ENCODE results near the gene RNF223. TPM values are rescaled to one million over a fixed set of nuclear protein-coding genes. Genes with fewer than 3 reads are reported as not detected.

The RNF223 gene
- total RNA-seq, 1 donor from 2014 or later: not detected

DNA sequence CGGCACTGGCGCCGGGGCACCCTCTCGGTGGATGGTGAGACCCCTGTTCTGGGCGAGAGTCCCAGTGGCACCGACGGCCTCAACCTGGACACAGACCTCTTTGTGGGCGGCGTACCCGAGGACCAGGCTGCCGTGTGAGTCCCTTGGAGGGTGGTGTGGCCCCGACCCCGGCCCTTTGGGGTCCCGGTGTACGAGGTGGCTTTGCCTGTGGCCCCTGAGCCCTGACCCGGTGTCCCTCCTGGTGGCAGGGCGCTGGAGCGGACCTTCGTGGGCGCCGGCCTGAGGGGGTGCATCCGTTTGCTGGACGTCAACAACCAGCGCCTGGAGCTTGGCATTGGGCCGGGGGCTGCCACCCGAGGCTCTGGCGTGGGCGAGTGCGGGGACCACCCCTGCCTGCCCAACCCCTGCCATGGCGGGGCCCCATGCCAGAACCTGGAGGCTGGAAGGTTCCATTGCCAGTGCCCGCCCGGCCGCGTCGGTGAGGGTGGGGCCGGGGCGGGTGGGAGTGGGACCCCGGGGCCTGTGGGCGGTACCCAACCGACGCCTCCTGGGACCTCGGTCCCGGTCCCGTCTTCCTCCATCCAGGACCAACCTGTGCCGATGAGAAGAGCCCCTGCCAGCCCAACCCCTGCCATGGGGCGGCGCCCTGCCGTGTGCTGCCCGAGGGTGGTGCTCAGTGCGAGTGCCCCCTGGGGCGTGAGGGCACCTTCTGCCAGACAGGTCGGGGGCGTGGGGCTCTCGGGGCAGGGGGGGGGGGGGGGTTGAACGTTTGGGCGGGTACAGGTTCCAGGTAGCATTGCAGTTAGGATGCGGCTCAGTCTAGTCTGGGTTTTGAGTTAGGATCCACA is 24.6 kb downstream of the RNF223 start:
- intact Hi-C loops (cut with micrococcal nuclease): no loop called here

- intact Hi-C loops (cut with micrococcal nuclease): no loop called here
These were observed 25.3 kb downstream of the RNF223 start for GRCh38 chr1:1048765-1049164.

DNA sequence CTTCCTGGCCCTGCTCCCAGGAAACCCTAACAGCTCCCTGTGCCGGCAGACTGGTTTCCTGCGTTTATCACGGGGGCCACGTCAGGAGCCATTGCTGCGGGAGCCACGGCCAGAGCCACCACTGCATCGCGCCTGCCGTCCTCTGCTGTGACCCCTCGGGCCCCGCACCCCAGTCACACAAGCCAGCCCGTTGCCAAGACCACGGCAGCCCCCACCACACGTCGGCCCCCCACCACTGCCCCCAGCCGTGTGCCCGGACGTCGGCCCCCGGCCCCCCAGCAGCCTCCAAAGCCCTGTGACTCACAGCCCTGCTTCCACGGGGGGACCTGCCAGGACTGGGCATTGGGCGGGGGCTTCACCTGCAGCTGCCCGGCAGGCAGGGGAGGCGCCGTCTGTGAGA is 26.1 kb downstream of the RNF223 start:
- intact Hi-C loops (cut with micrococcal nuclease): no loop called here

DNA sequence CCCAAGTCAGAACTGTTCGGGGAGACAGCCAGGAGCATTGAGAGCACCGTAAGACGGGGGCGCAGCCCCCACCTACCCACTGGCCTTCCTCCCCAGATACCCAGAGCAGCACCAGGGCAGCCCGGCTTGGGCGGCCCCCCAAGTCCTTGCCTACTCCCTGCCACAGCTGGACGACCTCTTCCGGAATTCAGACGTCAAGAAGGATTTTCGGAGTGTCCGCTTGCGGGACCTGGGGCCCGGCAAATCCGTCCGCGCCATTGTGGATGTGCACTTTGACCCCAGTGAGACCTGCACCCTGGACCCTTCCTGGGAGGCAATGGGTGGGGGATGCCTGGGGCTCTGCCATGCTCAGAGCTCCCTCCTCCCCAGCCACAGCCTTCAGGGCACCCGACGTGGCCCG is 26.7 kb downstream of the RNF223 start:
- intact Hi-C loops (cut with micrococcal nuclease): no loop called here

GRCh38 chr1:1046767-1047166 is 27.3 kb downstream of the RNF223 start:
- intact Hi-C loops (cut with micrococcal nuclease): no loop called here

- intact Hi-C loops (cut with micrococcal nuclease): no loop called here
These were observed 27.9 kb downstream of the RNF223 start for GRCh38 chr1:1046243-1046642.

DNA sequence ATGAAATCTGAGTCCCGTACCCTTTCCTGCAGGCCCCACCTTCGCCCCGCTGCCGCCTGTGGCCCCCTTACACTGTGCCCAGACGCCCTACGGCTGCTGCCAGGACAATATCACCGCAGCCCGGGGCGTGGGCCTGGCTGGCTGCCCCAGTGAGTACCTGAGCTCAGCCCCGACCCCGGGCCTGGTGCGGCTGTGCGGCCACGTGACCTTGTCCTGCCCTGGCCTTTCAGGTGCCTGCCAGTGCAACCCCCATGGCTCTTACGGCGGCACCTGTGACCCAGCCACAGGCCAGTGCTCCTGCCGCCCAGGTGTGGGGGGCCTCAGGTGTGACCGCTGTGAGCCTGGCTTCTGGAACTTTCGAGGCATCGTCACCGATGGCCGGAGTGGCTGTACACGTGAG is 29.0 kb downstream of the RNF223 start:
- intact Hi-C loops (cut with micrococcal nuclease): no loop called here

DNA sequence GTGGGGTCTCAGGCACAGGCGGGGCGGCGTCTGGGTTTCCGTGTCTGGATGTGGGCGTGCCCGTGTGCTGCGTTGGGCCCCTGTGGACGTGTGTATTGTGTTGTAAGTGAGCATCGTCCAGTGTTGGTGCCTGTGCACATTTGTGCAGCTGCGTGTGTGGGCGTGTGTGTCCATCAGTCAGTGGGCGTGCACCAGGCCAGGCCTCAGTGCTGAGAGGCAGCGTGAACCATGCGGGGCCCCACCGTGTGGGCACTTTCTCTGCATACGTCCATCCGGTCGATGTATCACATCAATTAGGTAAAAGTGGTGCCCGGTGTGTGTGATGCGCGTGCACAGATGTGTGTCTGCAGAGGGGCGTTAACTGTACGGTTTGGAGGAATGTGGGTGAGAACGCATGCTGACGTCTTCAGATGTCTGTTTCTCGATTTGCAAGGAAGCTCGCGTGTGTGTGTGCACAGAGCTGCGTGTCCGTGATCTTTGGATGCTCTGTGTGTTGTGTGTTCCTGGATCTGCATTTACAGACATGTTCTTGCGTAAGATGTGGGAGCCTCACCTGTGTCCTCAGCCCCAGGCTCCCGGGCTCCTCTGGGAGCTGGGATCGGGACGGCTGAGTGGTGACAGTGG is 29.5 kb downstream of the RNF223 start:
- intact Hi-C loops (cut with micrococcal nuclease): no loop called here

DNA sequence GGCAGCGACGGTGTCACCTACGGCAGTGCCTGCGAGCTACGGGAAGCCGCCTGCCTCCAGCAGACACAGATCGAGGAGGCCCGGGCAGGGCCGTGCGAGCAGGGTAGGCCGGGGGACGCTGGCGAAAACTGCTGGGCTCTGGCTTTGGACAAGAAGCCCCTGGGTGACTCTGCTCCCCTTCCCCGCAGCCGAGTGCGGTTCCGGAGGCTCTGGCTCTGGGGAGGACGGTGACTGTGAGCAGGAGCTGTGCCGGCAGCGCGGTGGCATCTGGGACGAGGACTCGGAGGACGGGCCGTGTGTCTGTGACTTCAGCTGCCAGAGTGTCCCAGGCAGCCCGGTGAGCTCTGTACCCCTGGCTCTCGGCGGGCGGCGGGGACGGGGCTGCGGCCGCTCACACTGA is 30.2 kb downstream of the RNF223 start:
- intact Hi-C loops (cut with micrococcal nuclease): no loop called here

- intact Hi-C loops (cut with micrococcal nuclease): no loop called here
These were observed 30.7 kb downstream of the RNF223 start for GRCh38 chr1:1043411-1043810.

DNA sequence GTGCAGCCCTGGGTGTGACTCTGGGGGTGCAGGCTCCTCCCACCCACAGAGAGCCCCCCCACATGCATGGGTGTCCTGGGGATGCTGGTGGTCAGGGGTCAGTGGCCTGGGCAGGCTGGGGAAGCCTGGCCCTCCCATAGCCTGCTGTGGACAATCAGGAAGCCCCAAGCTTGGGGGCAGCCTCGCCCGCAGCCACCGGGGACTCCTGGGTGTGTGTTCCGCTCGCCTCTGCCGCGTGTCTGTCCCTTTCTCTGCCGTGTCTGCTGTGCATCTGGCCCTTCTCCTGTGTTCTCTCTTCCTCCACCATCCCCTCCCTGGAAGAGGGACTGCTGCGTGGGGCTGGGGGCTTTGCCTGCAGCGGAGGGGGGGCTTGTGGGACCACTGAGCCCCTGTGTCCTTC is 31.3 kb downstream of the RNF223 start:
- intact Hi-C loops (cut with micrococcal nuclease): no loop called here

DNA sequence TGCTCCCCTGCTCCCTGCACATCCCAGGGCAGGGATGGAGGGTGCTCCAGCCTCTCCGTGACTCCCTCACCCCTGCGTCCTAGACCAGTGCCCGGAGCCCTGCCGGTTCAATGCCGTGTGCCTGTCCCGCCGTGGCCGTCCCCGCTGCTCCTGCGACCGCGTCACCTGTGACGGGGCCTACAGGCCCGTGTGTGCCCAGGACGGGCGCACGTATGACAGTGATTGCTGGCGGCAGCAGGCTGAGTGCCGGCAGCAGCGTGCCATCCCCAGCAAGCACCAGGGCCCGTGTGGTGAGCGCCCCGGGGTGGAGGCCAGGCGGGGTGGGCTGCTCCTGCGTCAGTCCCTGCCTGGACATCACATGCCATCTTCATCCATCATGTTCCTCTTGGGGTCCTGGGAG is 32.2 kb downstream of the RNF223 start:
- intact Hi-C loops (cut with micrococcal nuclease): loop anchor here (2.0 kb wide), 1 partner anchor 27 kb away; no protein-coding TSS in a partner anchor

DNA sequence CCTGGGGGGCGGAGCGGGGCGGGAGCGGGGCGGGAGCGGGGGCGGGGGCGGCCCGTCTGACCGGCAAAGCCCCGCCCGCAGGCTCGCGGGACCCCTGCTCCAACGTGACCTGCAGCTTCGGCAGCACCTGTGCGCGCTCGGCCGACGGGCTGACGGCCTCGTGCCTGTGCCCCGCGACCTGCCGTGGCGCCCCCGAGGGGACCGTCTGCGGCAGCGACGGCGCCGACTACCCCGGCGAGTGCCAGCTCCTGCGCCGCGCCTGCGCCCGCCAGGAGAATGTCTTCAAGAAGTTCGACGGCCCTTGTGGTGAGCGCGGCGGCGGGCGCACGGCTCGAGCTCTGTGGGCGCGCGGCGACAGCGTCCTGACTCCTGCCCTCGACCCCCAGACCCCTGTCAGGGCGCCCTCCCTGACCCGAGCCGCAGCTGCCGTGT is 33.0 kb downstream of the RNF223 start:
- intact Hi-C loops (cut with micrococcal nuclease): loop anchor here (2.0 kb wide), 1 partner anchor 28 kb away; no protein-coding TSS in a partner anchor

DNA sequence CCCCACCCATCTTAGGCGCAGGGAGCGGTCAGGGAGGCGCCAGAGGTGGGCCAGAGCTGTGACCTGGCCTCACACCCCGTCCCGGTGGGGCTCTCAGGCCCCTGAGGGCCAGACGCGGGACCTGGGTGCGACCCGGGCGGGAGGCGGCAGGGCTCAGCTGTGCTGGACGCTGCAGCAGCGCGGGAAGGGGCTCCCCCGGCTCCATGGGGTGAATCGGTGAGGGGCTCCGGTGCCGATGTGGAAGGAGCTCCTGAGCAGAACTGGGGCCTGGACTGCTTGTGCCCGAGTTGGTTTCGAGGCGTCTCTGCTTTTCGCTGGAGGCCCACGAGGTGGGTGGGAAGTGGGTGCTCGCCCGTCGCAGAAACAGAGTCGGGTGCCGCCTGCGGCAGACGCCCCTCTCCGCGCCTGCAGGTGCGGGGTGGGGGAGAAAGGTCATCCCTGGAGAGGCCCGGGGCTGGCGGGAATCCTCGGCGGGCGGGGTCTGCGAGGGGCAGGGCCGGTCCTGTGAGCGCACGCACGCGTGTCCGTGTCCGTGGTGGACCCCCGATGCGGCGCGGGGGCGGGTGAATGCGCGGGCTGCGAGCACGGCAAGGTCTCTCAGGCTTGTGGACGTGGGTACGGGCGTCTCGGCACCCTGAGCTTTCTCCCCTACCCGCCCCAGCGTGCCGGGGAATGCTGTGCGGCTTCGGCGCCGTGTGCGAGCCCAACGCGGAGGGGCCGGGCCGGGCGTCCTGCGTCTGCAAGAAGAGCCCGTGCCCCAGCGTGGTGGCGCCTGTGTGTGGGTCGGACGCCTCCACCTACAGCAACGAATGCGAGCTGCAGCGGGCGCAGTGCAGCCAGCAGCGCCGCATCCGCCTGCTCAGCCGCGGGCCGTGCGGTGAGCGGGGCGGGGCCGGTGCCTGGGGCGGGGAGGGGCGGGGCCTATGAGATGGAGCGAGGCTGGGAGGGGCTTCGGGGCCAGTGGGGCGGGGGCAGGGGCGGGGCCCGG is 33.8 kb downstream of the RNF223 start:
- intact Hi-C loops (cut with micrococcal nuclease): loop anchor here (1.0 to 2.0 kb wide), 3 partner anchors 19 to 40 kb away; partner anchors contain the start of gene HES4

- intact Hi-C loops (cut with micrococcal nuclease): loop anchor here (10.0 kb wide), 1 partner anchor 875 kb away; the partner anchor contains the start of genes CALML6 and TMEM52
These were observed 34.8 kb downstream of the RNF223 start for GRCh38 chr1:1039145-1039910.

- intact Hi-C loops (cut with micrococcal nuclease): loop anchor here (10.0 kb wide), 1 partner anchor 876 kb away; the partner anchor contains the start of genes CALML6 and TMEM52
These were observed 35.4 kb downstream of the RNF223 start for GRCh38 chr1:1038694-1039093.

DNA sequence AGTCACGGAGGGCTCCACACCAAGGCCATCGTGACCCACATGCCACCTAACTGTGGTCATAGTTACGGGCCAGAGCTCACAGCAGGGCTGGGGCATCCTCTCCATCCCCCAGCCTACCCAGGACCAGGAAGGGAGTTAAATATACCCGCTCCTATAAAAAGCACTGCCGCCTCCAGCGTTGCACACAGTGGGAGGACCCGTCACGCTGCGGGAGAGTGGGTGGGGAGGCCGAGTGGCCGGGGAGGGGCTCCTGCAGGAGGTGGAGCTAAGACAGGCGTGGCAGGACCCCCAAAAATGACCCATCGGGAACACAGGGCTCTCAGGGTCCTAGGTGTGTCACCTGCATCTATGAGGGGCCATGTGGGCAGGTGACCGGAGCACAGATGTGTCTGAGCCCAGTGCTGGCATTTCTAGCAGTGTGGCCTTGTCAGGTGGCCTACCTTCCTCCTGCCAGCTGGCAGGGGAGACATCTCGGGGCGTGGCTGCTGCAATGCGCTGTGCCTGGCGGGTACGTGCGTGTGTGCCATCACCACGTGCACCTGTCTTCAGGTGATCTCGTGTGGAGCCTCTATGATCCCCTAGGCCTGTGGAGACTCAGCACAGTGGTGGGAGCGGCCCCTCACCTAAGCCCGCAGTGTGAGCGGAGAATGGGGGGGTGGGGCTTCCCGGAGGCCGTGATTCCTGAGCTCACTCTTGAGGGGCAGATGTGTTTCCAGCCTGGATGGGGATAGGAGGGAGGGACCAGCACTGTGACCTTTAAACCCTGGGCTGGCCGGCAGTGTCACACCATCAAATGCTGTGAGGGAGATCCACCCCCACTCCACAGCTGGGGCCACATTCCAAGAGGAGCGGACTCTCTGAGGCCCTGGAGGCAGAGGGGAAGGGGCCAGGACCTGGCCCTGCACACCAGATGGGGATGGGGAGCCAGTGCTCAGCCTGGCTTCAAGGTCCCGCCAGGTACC is 36.5 kb downstream of the RNF223 start:
- intact Hi-C loops (cut with micrococcal nuclease): loop anchor here (10.0 kb wide), 1 partner anchor 877 kb away; the partner anchor contains the start of genes CALML6 and TMEM52

DNA sequence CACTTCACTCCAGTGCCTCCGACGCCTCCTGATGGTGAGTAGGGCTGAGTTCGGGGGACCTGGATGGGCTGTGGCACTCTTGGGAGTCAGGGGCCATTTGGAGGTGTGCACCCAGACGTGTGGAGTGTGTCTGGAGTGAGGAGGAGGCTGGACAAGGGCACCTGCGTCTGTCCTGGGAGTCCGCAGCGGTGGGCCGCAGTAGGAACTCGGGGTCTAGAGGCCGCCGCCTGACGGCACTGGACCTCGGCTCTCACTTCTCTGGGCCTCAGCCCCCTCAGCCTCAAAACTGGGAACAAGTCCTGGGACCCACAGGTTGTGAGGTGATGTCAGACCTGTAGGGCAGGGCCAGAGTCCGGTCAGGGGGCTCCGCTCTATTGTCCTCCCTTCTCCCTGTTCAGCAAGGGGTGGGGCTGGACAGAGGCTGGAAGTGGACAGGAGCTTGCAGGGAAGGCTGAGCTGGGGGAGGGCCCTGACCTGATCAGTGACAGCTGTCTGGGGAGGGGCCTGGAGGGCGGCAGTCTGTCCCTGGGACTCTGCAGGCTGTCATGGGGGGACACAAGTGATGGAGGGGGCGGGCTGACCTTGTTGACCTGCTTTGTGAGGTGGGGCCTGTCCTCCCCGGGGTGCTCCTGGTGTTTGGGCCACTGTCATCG is 38.7 kb downstream of the RNF223 start:
- intact Hi-C loops (cut with micrococcal nuclease): loop anchor here (10.0 kb wide), 1 partner anchor 879 kb away; the partner anchor contains the start of genes CALML6 and TMEM52

GRCh38 chr1:1034439-1034781 is 39.7 kb downstream of the RNF223 start:
- intact Hi-C loops (cut with micrococcal nuclease): loop anchor here (10.0 kb wide), 1 partner anchor 880 kb away; the partner anchor contains the start of genes CALML6 and TMEM52
